Ishikawa (cell line): ENCODE results near the gene PCCB.
A peak's percentile ranks its signal among the peaks of the same experiment; 100 is the strongest.

Source experiments
- CREB1 ChIP-seq: IDR thresholded peaks from 2 replicates; pipeline ENCODE4 v1.6.1; 2012; ENCODE audit warnings: low read depth
- EP300 ChIP-seq: IDR thresholded peaks from 2 replicates; pipeline ENCODE4 v1.6.1; 2012; ENCODE audit warnings: borderline replicate concordance
- NFIC ChIP-seq: IDR thresholded peaks from 2 replicates; pipeline ENCODE4 v1.6.1; 2012
- YY1 ChIP-seq: IDR thresholded peaks from 2 replicates; pipeline ENCODE4 v1.6.1; 2012; ENCODE audit warnings: low read depth
- TF ChIP-seq, protein P1 (sequence below): IDR thresholded peaks from 2 replicates; pipeline ENCODE4 v1.6.1; 2012; ENCODE audit warnings: low read depth, mild to moderate bottlenecking
- TF ChIP-seq, protein P2 (sequence below): IDR thresholded peaks from 2 replicates; pipeline ENCODE4 v1.6.1; 2012

Gene PCCB

GRCh38 chr3:136377508-136377907 is 127.4 kb downstream of the PCCB start:
- peak; percentile 46 for TF ChIP-seq NFIC
- TF ChIP-seq, protein P1, sequence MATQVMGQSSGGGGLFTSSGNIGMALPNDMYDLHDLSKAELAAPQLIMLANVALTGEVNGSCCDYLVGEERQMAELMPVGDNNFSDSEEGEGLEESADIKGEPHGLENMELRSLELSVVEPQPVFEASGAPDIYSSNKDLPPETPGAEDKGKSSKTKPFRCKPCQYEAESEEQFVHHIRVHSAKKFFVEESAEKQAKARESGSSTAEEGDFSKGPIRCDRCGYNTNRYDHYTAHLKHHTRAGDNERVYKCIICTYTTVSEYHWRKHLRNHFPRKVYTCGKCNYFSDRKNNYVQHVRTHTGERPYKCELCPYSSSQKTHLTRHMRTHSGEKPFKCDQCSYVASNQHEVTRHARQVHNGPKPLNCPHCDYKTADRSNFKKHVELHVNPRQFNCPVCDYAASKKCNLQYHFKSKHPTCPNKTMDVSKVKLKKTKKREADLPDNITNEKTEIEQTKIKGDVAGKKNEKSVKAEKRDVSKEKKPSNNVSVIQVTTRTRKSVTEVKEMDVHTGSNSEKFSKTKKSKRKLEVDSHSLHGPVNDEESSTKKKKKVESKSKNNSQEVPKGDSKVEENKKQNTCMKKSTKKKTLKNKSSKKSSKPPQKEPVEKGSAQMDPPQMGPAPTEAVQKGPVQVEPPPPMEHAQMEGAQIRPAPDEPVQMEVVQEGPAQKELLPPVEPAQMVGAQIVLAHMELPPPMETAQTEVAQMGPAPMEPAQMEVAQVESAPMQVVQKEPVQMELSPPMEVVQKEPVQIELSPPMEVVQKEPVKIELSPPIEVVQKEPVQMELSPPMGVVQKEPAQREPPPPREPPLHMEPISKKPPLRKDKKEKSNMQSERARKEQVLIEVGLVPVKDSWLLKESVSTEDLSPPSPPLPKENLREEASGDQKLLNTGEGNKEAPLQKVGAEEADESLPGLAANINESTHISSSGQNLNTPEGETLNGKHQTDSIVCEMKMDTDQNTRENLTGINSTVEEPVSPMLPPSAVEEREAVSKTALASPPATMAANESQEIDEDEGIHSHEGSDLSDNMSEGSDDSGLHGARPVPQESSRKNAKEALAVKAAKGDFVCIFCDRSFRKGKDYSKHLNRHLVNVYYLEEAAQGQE, result no peak

- TF ChIP-seq CREB1, result no peak
- TF ChIP-seq, protein P1, result no peak
- TF ChIP-seq, protein P2, sequence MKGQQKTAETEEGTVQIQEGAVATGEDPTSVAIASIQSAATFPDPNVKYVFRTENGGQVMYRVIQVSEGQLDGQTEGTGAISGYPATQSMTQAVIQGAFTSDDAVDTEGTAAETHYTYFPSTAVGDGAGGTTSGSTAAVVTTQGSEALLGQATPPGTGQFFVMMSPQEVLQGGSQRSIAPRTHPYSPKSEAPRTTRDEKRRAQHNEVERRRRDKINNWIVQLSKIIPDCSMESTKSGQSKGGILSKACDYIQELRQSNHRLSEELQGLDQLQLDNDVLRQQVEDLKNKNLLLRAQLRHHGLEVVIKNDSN, result no peak
- TF ChIP-seq YY1, result no peak
- TF ChIP-seq EP300, result no peak
These were observed 127.9 kb downstream of the PCCB start for GRCh38 chr3:136378011-136378410.
